Calu3 (cell line): ENCODE data around the gene CAPZA2. TPM values are rescaled to one million over a fixed set of nuclear protein-coding genes. Genes with fewer than 3 reads are reported as not detected.

Experiments used
- BruUV-seq: library from RNA; stranded (reverse); fragments of 400-500 nt; replicated peaks from 2 replicates; lab custom pipeline; 2021; lab: Mats Ljungman, UMichigan
- CTCF ChIA-PET: fragments of 300-600 bp; sonication (Branson Sonifier 250); formaldehyde crosslinking; loops from one replicate; lab custom pipeline; 2022; ENCODE audit warnings: antibody characterized with exemption; lab: Charles Lee
- DNase-seq: peaks from one replicate; pipeline ENCODE4 v3.0.0; 2022
- H3K27ac Mint-ChIP-seq: one replicate; pipeline ENCODE4 v1.8.0; 2022; ENCODE audit warnings: mixed read lengths; ENCODE audit not compliant: unreplicated experiment
- H3K27me3 Mint-ChIP-seq: one replicate; pipeline ENCODE4 v1.8.0; 2022; ENCODE audit warnings: mixed read lengths; ENCODE audit not compliant: unreplicated experiment
- H3K36me3 Mint-ChIP-seq: one replicate; pipeline ENCODE4 v1.8.0; 2022; ENCODE audit warnings: mild to moderate bottlenecking, moderate library complexity, mixed read lengths; ENCODE audit not compliant: insufficient read depth, unreplicated experiment
- H3K4me1 Mint-ChIP-seq: one replicate; pipeline ENCODE4 v1.8.0; 2022; ENCODE audit warnings: mild to moderate bottlenecking, low read depth, mixed read lengths; ENCODE audit not compliant: unreplicated experiment
- H3K4me3 Mint-ChIP-seq: one replicate; pipeline ENCODE4 v1.8.0; 2022; ENCODE audit warnings: mild to moderate bottlenecking, low read depth, moderate library complexity, mixed read lengths; ENCODE audit not compliant: unreplicated experiment
- H3K9me3 Mint-ChIP-seq: one replicate; pipeline ENCODE4 v1.8.0; 2022; ENCODE audit warnings: low read depth, mixed read lengths; ENCODE audit not compliant: unreplicated experiment
- CTCF ChIP-seq: fragments of 200-600 bp; IDR thresholded peaks from one replicate; pipeline ENCODE4 v1.8.0; 2022; ENCODE audit warnings: antibody characterized with exemption; ENCODE audit not compliant: unreplicated experiment
- intact Hi-C: fragments of 100-400 bp; cut with micrococcal nuclease; formaldehyde crosslinking; loops from one replicate; pipeline ENCODE4 v1.10.0; 2022; ENCODE audit not compliant: unreplicated experiment
- total RNA-seq: library from RNA; stranded (reverse); gene quantifications from 2 replicates; pipeline ENCODE4 v1.2.3, GENCODE V29; 2022

CAPZA2 gene
- total RNA-seq, 1 experiment from 2014 or later, result 209 TPM

- DNase-seq, result no peak
- CTCF ChIA-PET, result interaction anchor here (1.6 to 1.7 kb wide), 2 partner anchors 10 to 12 kb away, joined by 3 to 4 read pairs; no protein-coding TSS in a partner anchor
- Mint-ChIP-seq H3K36me3 (no peaks in the 10 kb centered on the region), H3K27ac (no peak overlapping the region), H3K4me3 (no peak overlapping the region), H3K27me3 (no peaks in the 10 kb centered on the region), H3K4me1 (no peaks in the 10 kb centered on the region), H3K9me3 (no peaks in the 10 kb centered on the region)
- BruUV-seq, result no TSS peak
- TF ChIP-seq CTCF, result no peak
- intact Hi-C loops, result no loop called here
These were observed 80.1 kb downstream of the CAPZA2 start for GRCh38 chr7:116942504-116942903.

DNA sequence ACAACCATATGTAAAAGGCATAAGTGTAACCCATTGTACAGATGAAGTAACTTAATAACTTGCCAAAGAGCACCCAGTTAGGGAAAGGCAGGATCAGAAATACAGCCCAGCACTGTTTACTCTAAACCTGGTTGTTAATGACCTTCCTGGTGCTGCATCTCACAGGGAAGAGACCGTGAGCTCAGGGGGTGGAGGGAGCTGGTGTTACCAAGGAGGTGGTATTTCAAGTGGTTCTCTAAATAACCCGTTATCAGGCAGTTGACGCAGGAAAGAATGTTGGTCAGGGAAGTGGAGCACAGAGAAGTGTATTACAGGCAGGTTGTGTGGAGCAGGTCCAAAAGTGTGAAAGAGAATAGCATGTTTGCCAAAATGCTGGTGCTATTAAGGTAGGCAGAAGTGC, 86.5 kb downstream of the CAPZA2 start:
- no peak for TF ChIP-seq CTCF
- no peaks in the 10 kb centered on the region for H3K9me3 Mint-ChIP-seq
- intact Hi-C loops, result no loop called here
- CTCF ChIA-PET, result no interaction called here
- BruUV-seq, result no TSS peak
- peaks cover 10% of the 10 kb centered on the region for H3K36me3 Mint-ChIP-seq
- H3K27me3 Mint-ChIP-seq, result no peaks in the 10 kb centered on the region
- H3K27ac Mint-ChIP-seq, result no peak overlapping the region
- no peak for DNase-seq
- H3K4me1 Mint-ChIP-seq, result no peaks in the 10 kb centered on the region
- no peak overlapping the region for H3K4me3 Mint-ChIP-seq

DNA sequence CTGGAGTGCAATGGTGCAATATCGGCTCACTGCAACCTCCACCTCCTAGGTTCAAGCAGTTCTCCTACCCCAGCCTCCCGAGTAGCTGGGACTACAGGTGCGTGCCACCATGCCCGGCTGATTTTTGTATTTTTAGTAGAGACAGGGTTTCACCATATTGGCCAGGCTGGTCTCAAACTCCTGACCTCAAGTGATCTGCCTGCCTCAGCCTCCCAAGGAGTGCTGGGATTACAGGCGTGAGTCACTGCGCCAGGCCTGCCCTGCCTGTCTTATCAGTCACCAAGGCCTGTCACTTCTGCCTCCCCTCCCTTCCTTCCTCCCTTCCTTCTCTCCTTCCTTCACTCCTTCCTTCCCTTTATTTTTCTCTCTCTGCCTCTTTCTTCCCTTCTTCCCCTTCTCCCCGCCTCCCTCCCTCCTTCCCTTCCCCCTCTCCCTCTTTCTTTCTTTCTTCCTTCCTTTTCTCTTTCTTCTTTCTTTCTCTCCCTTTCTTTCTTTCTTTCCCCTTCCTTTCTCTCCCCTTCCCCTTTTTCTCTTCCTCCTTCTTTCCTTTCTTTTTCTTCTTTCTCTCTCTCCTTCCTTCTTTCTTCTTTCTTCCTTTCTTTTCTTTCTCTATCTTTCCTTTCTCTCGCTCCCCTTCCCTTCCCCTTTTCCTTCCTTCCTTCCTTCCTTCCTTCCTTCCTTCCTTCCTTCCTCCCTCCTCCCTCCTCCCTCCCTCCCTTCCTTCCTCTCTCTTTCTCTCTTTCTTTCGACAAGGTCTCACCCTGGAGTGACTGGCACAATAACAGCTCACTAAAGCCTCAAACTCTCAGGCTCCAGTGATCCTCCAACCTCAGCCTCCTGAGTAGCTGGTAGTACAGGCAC, 87.8 kb downstream of the CAPZA2 start:
- DNase-seq, result no peak
- Mint-ChIP-seq H3K27me3 (no peaks in the 10 kb centered on the region), H3K4me3 (no peak overlapping the region), H3K27ac (no peak overlapping the region), H3K36me3 (peaks cover 17% of the 10 kb centered on the region), H3K4me1 (peaks cover 6% of the 10 kb centered on the region), H3K9me3 (no peaks in the 10 kb centered on the region)
- no peak for TF ChIP-seq CTCF
- CTCF ChIA-PET, result no interaction called here
- intact Hi-C loops, result no loop called here
- BruUV-seq, result no TSS peak

DNA sequence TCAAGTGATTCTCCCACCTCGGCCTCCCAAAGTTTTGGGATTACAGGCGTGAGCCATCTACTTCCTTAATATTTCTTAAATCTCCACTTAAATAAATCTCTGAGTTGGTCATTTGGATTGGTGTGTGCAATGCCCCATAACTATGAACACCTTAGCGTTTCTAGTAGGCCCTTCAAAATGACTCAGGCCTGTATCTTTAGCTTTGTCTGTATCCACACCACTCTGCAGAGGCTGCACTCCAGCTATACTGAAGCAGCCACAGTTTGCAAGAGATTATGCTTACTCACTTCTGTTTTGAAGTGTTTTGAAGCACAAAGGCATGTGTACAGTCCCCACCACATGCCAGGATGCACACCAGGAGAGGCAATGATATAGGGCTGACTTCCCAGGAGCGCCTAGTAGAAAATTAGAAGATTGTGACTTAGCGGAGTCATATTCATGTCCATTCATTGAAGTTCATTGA, 88.5 kb downstream of the CAPZA2 start:
- no peak for TF ChIP-seq CTCF
- Mint-ChIP-seq H3K4me3 (no peak overlapping the region), H3K9me3 (no peaks in the 10 kb centered on the region), H3K36me3 (peaks cover 17% of the 10 kb centered on the region), H3K4me1 (peaks cover 10% of the 10 kb centered on the region), H3K27me3 (no peaks in the 10 kb centered on the region), H3K27ac (no peak overlapping the region)
- no TSS peak for BruUV-seq
- CTCF ChIA-PET, result no interaction called here
- no peak for DNase-seq
- intact Hi-C loops, result no loop called here
